PFSK-1 (cell line): Measurements from ENCODE around the gene TTLL12.

Source experiments
- FOXP2 ChIP-seq: optimal IDR thresholded peaks from 2 replicates; pipeline ENCODE3; 2011; ENCODE audit warnings: borderline replicate concordance, control low read depth, inconsistent platforms; ENCODE audit not compliant: insufficient read depth; ENCODE audit errors: extremely low read length, extremely low read depth
- POLR2AphosphoS5 ChIP-seq: IDR thresholded peaks from 2 replicates; pipeline ENCODE4 v1.6.1; 2012; ENCODE audit warnings: low read depth, mild to moderate bottlenecking, control low read depth, low read length, moderate library complexity
- TAF1 ChIP-seq: IDR thresholded peaks from 2 replicates; pipeline ENCODE4 v1.6.1; 2012; ENCODE audit warnings: low read length, control low read depth, borderline replicate concordance; ENCODE audit not compliant: insufficient read depth
- TF ChIP-seq, protein P1 (sequence below), 2 experiments: IDR thresholded peaks; 2 replicates each; pipeline versions ENCODE4 v1.6.1 to v1.8.0; 2011 to 2012; ENCODE audit warnings: low read depth in 2 of 2, low read length in 2 of 2, control low read depth in 1 of 2, inconsistent platforms in 1 of 2, mild to moderate bottlenecking in 1 of 2, moderate library complexity in 1 of 2; ENCODE audit not compliant: insufficient read depth in 1 of 2

DNA sequence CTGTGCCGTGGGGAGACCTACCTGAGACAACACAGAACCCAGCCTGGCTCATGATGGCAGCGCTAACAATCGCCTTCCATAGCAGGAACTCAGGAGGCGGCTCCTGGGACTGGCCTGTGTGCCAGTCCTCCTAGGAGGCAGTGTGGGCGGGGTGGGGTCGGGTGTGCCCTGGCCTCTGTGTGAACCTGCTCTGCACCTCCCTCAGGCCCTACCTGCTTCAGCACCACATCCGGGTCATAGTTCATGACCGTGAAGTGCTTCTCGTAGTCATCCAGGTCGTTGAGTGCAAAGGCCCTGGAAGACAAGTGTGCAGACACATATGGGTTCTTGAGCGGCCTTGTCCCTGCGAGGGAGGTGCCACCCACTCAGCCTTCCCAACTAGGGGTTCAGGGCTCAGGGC lies 15.3 kb downstream of the TTLL12 start:
- TF ChIP-seq, protein P1, sequence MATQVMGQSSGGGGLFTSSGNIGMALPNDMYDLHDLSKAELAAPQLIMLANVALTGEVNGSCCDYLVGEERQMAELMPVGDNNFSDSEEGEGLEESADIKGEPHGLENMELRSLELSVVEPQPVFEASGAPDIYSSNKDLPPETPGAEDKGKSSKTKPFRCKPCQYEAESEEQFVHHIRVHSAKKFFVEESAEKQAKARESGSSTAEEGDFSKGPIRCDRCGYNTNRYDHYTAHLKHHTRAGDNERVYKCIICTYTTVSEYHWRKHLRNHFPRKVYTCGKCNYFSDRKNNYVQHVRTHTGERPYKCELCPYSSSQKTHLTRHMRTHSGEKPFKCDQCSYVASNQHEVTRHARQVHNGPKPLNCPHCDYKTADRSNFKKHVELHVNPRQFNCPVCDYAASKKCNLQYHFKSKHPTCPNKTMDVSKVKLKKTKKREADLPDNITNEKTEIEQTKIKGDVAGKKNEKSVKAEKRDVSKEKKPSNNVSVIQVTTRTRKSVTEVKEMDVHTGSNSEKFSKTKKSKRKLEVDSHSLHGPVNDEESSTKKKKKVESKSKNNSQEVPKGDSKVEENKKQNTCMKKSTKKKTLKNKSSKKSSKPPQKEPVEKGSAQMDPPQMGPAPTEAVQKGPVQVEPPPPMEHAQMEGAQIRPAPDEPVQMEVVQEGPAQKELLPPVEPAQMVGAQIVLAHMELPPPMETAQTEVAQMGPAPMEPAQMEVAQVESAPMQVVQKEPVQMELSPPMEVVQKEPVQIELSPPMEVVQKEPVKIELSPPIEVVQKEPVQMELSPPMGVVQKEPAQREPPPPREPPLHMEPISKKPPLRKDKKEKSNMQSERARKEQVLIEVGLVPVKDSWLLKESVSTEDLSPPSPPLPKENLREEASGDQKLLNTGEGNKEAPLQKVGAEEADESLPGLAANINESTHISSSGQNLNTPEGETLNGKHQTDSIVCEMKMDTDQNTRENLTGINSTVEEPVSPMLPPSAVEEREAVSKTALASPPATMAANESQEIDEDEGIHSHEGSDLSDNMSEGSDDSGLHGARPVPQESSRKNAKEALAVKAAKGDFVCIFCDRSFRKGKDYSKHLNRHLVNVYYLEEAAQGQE (IDR thresholded peaks at IDR 0.05; ENCODE audit: insufficient read depth in 1 of 2, low read depth in 2 of 2, low read length in 2 of 2): no peak
- TF ChIP-seq POLR2AphosphoS5 (no peak), FOXP2 (no peak), TAF1 (no peak)
